Smooth muscle cell (in vitro differentiated cells): ENCODE data around the gene PKNOX2. TPM values are rescaled to one million over a fixed set of nuclear protein-coding genes. Genes with fewer than 3 reads are reported as not detected.

Experiments used
- DNase-seq: peaks from one replicate; lab custom pipeline; 2025; ENCODE audit not compliant: unreplicated experiment; lab: John Stamatoyannopoulos, UW
- H2AFZ ChIP-seq: fragments of 200-600 bp; sonication (generic); 2 replicates; pipeline ENCODE4 v1.6.0; 2016; ENCODE audit warnings: antibody characterized with exemption, low read depth, mild to moderate bottlenecking
- H3F3A ChIP-seq: fragments of 200-600 bp; sonication (generic); 2 replicates; pipeline ENCODE4 v1.6.0; 2017; ENCODE audit warnings: antibody characterized with exemption, low read depth
- H3K27ac ChIP-seq: fragments of 200-600 bp; sonication (generic); 2 replicates; pipeline ENCODE4 v1.5.1; 2016; ENCODE audit warnings: low read depth, mild to moderate bottlenecking
- H3K27me3 ChIP-seq: fragments of 200-600 bp; sonication (generic); 2 replicates; pipeline ENCODE4 v1.6.1; 2016; ENCODE audit warnings: low read depth, mild to moderate bottlenecking
- H3K36me3 ChIP-seq: fragments of 200-600 bp; sonication (generic); 2 replicates; pipeline ENCODE4 v1.5.1; 2016; ENCODE audit warnings: low read depth
- H3K4me1 ChIP-seq: fragments of 200-600 bp; sonication (generic); 2 replicates; pipeline ENCODE4 v1.5.1; 2016; ENCODE audit warnings: low read depth
- H3K4me2 ChIP-seq: fragments of 200-600 bp; sonication (generic); 2 replicates; pipeline ENCODE4 v1.6.0; 2016; ENCODE audit warnings: mild to moderate bottlenecking
- H3K4me3 ChIP-seq: fragments of 200-600 bp; sonication (generic); 2 replicates; pipeline ENCODE4 v1.5.1; 2016; ENCODE audit warnings: mild to moderate bottlenecking
- H3K79me2 ChIP-seq: fragments of 200-600 bp; sonication (generic); 2 replicates; pipeline ENCODE4 v1.6.0; 2016; ENCODE audit warnings: low read depth, mild to moderate bottlenecking
- H3K9ac ChIP-seq: fragments of 200-600 bp; sonication (generic); 2 replicates; pipeline ENCODE4 v1.6.0; 2016; ENCODE audit warnings: low read depth
- H3K9me3 ChIP-seq: fragments of 200-600 bp; sonication (generic); replicated peaks from 2 replicates; pipeline ENCODE4 v1.5.1; 2016; ENCODE audit warnings: low read depth
- H4K20me1 ChIP-seq: fragments of 200-600 bp; sonication (generic); 2 replicates; pipeline ENCODE4 v1.6.0; 2016; ENCODE audit warnings: low read depth
- CTCF ChIP-seq: fragments of 200-600 bp; sonication (generic); IDR thresholded peaks from 2 replicates; pipeline ENCODE4 v1.5.1; 2017; ENCODE audit warnings: borderline replicate concordance, mild to moderate bottlenecking, antibody characterized with exemption; ENCODE audit not compliant: insufficient read depth, poor library complexity, severe bottlenecking
- WGBS: methylation state at CpG from one replicate; pipeline ENCODE4 v1.1.7; 2016; ENCODE audit warnings: low lambda C conversion rate; 5-methylcytosine and 5-hydroxymethylcytosine counted together
- polyA plus RNA-seq: library from polyadenylated mRNA; unstranded; fragments of >200 nt; fragmentation: Nextera tagmentation; extraction: Ambion mirVana; gene quantifications from 2 replicates; pipeline ENCODE4 v1.2.1, GENCODE V29; 2016
- total RNA-seq: library from RNA; depleted of rRNA; stranded (reverse); fragments of >200 nt; gene quantifications from 2 replicates; pipeline ENCODE4 v1.2.3, GENCODE V29; 2014

The PKNOX2 gene
- total and polyA plus RNA-seq, 2 experiments from 2014 or later = 7.2 to 7.9 TPM

- TF ChIP-seq CTCF = no peak
- H4K20me1 ChIP-seq = no peaks in the 10 kb centered on the region
Measured at GRCh38 chr11:125155767-125156166, 8.8 kb upstream of the PKNOX2 start.

GRCh38 chr11:125156346-125157117, 8.0 kb upstream of the PKNOX2 start:
- Histone ChIP-seq H3K4me2 (no peak overlapping the region), H2AFZ (no peak overlapping the region), H3K9ac (no peak overlapping the region), H3K27me3 (no peaks in the 10 kb centered on the region), H4K20me1 (no peaks in the 10 kb centered on the region), H3K79me2 (no peaks in the 10 kb centered on the region), H3K36me3 (no peaks in the 10 kb centered on the region), H3K4me1 (no peaks in the 10 kb centered on the region), H3F3A (peaks cover 6% of the 10 kb centered on the region), H3K9me3 (no peaks in the 10 kb centered on the region), H3K27ac (no peak overlapping the region), H3K4me3 (no peak overlapping the region)
- DNase-seq = no peak
- TF ChIP-seq CTCF = no peak
- 83% methylated on average over 8 of the region's 8 CpGs for WGBS

More at GRCh38 chr11:125155767-125156166, 8.8 kb upstream of the PKNOX2 start:
- no peaks in the 10 kb centered on the region for H3K4me1 ChIP-seq
- no peaks in the 10 kb centered on the region for H3K27me3 ChIP-seq
- no peaks in the 10 kb centered on the region for H3K9me3 ChIP-seq
- no peak overlapping the region for H3K9ac ChIP-seq
- H3F3A ChIP-seq = peaks cover 6% of the 10 kb centered on the region
- no peaks in the 10 kb centered on the region for H3K79me2 ChIP-seq
- no peak overlapping the region for H3K4me2 ChIP-seq
- no peaks in the 10 kb centered on the region for H3K36me3 ChIP-seq
- H3K4me3 ChIP-seq = no peak overlapping the region
- no peak overlapping the region for H2AFZ ChIP-seq
- no peak for DNase-seq
- 93% methylated on average over 4 of the region's 4 CpGs for WGBS
- no peak overlapping the region for H3K27ac ChIP-seq

- Histone ChIP-seq H3K4me2 (no peak overlapping the region), H3K9ac (no peak overlapping the region), H3K27ac (no peak overlapping the region), H3K9me3 (no peaks in the 10 kb centered on the region), H3K79me2 (no peaks in the 10 kb centered on the region), H3K4me1 (no peaks in the 10 kb centered on the region), H4K20me1 (no peaks in the 10 kb centered on the region), H2AFZ (no peak overlapping the region), H3F3A (peaks cover 6% of the 10 kb centered on the region), H3K27me3 (no peaks in the 10 kb centered on the region), H3K36me3 (no peaks in the 10 kb centered on the region), H3K4me3 (no peak overlapping the region)
- no peak for TF ChIP-seq CTCF
- no peak for DNase-seq
- 92% methylated on average over 6 of the region's 6 CpGs for WGBS
Measured at GRCh38 chr11:125157118-125157733, 7.3 kb upstream of the PKNOX2 start.
